Stimulated activated CD4-positive, alpha-beta T cell treated with anti-CD3 and anti-CD28 coated beads, Interleukin-12 subunit alpha, Interleukin-12 subunit beta, amount 100 ng/mL, for 24 hours (primary cell): Measurements from ENCODE around the gene GPR152.
A peak's percentile ranks its signal among the peaks of the same experiment; 100 is the strongest.

Experiments
- DNase-seq, 2 experiments: peaks; one replicate each; pipeline ENCODE4 v3.0.0-alpha.2; 2020; ENCODE audit warnings: low read depth in 2 of 2

GPR152 gene

DNA sequence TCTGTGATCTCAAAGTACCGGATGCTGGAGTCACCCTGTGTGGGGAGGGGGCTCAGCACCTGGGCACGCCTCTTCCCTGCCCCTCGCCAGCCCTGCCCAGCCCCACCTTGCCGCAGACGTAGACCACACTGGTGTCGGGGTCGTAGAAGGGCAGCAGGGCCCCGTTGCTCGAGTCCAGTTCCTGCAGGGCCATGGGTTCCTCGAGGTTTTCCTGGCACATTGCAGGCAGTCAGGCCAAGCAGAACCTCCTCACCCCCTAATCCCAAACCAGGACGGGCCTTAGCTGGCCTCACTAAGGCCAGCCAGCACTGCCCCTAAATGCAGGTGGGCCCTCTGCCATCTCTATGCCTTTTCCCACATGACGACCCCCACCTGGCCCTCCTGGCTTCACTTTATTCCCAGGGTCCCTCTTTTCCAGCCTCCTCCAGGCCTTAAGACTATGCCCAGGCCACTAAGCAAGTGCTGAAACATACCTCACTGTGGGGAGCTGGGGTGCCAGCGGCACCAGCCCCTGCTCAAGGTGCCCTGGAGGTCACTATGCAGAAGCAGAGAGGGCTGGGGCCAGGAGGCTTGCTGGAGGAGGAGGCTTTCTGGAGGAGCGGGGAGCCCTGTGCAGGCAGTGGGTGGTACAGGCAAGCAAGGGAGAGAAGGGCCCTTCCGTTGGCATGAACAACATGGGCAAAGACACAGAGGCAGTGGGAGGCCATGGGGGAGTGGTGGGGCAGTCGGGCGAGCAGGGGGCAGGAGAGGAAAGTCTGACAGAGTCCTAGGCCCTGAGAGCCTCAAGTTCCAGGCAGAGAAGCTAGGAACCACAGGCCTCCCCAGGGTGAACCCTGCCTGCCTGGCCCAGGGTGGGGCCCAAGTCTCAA lies 12.1 kb downstream of the GPR152 start:
- no peak for DNase-seq

- DNase-seq, result no peak
These were observed 13.0 kb downstream of the GPR152 start for GRCh38 chr11:67439321-67440228.

GRCh38 chr11:67438158-67438902 lies 14.2 kb downstream of the GPR152 start:
- peak in 1 of 2 experiments; percentile 82 for DNase-seq

- DNase-seq, result no peak
These were observed 14.7 kb downstream of the GPR152 start for GRCh38 chr11:67437809-67438157.

DNA sequence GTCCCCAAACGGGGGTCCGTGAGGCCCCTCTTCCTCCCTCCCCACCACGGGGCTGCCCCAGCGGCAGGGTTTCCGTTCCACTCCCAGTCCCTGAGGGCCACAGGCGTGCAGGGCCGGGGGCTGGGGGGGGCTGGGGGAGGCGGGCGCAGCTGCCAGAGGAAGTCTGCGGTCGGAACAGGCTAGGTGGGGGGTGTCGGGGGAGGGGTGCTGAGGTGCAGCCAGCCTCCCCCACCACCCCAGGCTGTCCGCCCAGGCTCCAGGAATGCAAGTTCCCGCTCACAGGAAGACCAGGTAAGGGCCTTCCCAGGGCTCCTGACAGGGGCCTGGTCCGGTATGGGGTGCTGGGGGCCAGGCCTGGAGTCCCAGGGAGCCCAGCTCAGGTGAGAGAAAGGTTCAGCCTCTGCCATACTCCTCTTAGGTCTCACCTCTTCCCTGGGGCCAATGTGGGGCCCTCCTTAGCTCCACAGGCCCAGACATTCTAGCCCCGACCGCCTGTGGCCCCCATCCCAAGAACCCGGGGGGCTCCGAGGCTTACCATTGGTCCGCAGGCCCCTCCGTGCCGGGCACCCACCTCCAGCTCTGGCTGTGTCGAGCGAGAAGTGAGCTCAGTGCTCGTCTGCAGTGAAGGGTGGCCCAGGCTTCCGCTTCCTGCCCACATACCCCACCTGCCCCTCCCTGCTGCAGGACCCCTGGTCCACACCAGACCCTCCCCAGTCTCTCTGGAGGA lies 15.3 kb downstream of the GPR152 start, which contains the start of gene PTPRCAP:
PTPRCAP (minus strand) TSS at position 601 of the 727 bp plus-strand sequence; CDS start at position 538, 63 bp downstream.
- peak; percentile 56 to 75 for DNase-seq

- peak; percentile 66 to 81 for DNase-seq
These were observed 16.0 kb downstream of the GPR152 start for GRCh38 chr11:67436459-67437081.

- no peak for DNase-seq
These were observed 16.6 kb downstream of the GPR152 start for GRCh38 chr11:67435727-67436458.

- no peak for DNase-seq
These were observed 17.4 kb downstream of the GPR152 start for GRCh38 chr11:67435031-67435726.

GRCh38 chr11:67434395-67434881 lies 18.1 kb downstream of the GPR152 start:
- no peak for DNase-seq

DNA sequence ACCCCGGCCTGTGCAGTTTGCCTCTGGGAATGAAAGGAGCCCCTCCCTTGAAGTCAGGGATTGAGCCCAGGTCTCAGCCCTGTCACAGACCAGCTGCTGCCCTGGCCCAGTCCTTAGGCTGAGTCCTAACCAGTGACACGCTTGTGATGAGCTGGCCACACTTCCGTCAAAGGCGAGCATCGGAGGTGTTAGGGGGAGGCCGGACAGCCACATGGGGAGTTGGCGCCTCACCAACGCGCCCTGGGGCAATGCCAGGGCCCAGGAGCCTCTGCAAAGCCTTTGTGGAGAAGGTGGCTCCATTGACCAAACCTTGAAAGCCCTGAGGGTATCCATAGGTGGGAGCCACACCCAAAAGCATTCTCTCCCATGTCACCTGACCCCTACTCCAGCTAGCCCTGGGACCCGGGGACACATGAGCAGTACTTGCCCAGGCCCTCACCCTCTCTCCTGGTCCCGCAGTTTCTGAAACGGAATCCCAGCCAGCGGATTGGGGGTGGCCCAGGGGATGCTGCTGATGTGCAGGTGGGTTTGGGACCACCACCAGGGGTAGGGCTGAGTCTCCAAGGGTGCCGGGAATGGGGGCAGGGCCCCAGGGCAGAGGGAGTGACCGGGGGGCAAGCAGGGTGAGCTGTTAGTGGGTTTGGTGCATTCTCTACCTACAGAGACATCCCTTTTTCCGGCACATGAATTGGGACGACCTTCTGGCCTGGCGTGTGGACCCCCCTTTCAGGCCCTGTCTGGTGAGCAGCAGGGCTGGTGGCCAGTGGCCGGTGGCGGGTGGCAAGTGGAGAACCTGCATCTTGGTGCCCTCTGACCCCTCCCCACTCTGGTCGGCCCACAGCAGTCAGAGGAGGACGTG lies 18.8 kb downstream of the GPR152 start:
- DNase-seq, result no peak

- DNase-seq, result no peak
These were observed 19.7 kb downstream of the GPR152 start for GRCh38 chr11:67432655-67433349.

GRCh38 chr11:67431346-67432249 lies 20.9 kb downstream of the GPR152 start:
- DNase-seq, result no peak

DNA sequence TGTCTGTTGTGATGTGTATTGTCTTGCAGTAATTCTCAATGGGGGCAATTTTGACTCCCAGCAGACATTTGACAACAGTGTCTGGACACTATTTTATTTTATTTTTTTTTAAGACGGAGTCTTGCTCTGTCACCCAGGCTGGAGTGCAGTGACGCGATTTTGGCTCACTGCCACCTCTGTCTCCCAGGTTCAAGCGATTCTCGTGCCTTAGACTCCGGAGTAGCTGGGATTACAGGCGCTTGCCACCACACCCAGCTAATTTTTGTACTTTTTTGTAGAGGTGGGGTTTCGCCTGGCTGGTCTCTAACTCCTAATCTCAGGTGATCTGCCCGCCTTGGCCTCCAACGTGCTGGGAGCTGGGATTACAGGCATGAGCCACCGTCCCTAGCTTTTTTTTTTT lies 22.8 kb downstream of the GPR152 start:
- DNase-seq, result no peak

GRCh38 chr11:67429038-67429668 lies 23.4 kb downstream of the GPR152 start:
- no peak for DNase-seq

GRCh38 chr11:67428052-67429001 lies 24.2 kb downstream of the GPR152 start, which contains the start of gene RPS6KB2:
TSS of gene RPS6KB2 (plus strand) at chr11:67428494. CDS start at chr11:67428546, 52 bp downstream.
- DNase-seq, result peak; percentile 99 to 100
